Ovary (tissue), 3 donors: ENCODE measurements around the gene KRT7.

Source experiments
- CTCF ChIP-seq, 3 donors: fragments of 450-650 bp in 2 of 3; fragments of 200-600 bp in 1 of 3; IDR thresholded peaks; one replicate each; pipeline versions ENCODE4 v1.5.1 to v1.8.0; 2016 to 2022; ENCODE audit warnings: antibody characterized with exemption in 3 of 3, mild to moderate bottlenecking in 1 of 3
- EP300 ChIP-seq: sonication (generic); formaldehyde crosslinking; IDR thresholded peaks from one replicate; pipeline ENCODE4 v1.6.1; 2017; ENCODE audit warnings: antibody characterized with exemption
- POLR2A ChIP-seq: fragments of 450-650 bp; IDR thresholded peaks from one replicate; pipeline ENCODE4 v1.6.1; 2017; ENCODE audit warnings: antibody characterized with exemption, mild to moderate bottlenecking, moderate library complexity
- donor health status: DM: no; HTN: no; CAD: no.

- TF ChIP-seq CTCF (IDR thresholded peaks at IDR 0.05) (no peak), POLR2A (no peak), EP300 (no peak)
These were observed 23.5 kb downstream of the KRT7 start for GRCh38 chr12:52256584-52256935.
